K562 (cell line): ENCODE measurements around the gene ENTPD3. TPM values are rescaled to one million over a fixed set of nuclear protein-coding genes. Genes with fewer than 3 reads are reported as not detected.
A peak's percentile ranks its signal among the peaks of the same experiment; 100 is the strongest.

Experiments used
- DMBX1 ChIP-seq: fragments of 250-450 bp; sonication (Bioruptor Pico); IDR thresholded peaks from 2 replicates; pipeline ENCODE4 v1.8.0; 2022; ENCODE audit warnings: inconsistent platforms, mild to moderate bottlenecking, moderate library complexity, borderline replicate concordance
- E2F3 ChIP-seq: fragments of 250-450 bp; sonication (Bioruptor Pico); IDR thresholded peaks from 2 replicates; pipeline ENCODE4 v1.4.0; 2020; ENCODE audit warnings: mild to moderate bottlenecking
- HDAC8 ChIP-seq: fragments of 450-650 bp; IDR thresholded peaks from 2 replicates; pipeline ENCODE4 v1.6.1; 2016; ENCODE audit warnings: mild to moderate bottlenecking, missing genetic modification characterization, moderate library complexity, missing compliant biosample characterization
- MBD2 ChIP-seq: sonication (generic); IDR thresholded peaks from 2 replicates; pipeline ENCODE4 v1.6.1; 2016; ENCODE audit warnings: low read depth, borderline replicate concordance
- POLR3G ChIP-seq: IDR thresholded peaks from 2 replicates; pipeline ENCODE4 v1.6.1; 2011; ENCODE audit not compliant: insufficient read length, insufficient replicate concordance; ENCODE audit errors: extremely low read depth
- RAD21 ChIP-seq, 2 experiments: fragments of 250-450 bp in 1 of 2; fragments of 450-650 bp in 1 of 2; sonication (Bioruptor Pico) in 1 of 2; formaldehyde crosslinking in 1 of 2; IDR thresholded peaks in 1 of 2; conservative IDR thresholded peaks in 1 of 2; 2 replicates each; pipeline versions ENCODE4 v1.4.0 to v1.8.0; 2020 to 2022; ENCODE audit warnings: mild to moderate bottlenecking in 2 of 2, moderate library complexity in 1 of 2
- SMAD2 ChIP-seq: fragments of 150-350 bp; IDR thresholded peaks from 2 replicates; pipeline ENCODE4 v1.6.1; 2014; ENCODE audit warnings: low read depth, mild to moderate bottlenecking, low read length
- SMARCB1 ChIP-seq: IDR thresholded peaks from 2 replicates; pipeline ENCODE4 v1.6.1; 2011; ENCODE audit warnings: improper control_type of control experiment, low read depth; ENCODE audit not compliant: insufficient read length
- SP1 ChIP-seq: sonication (generic); formaldehyde crosslinking; IDR thresholded peaks from 2 replicates; pipeline ENCODE4 v1.8.1; 2022; ENCODE audit warnings: mild to moderate bottlenecking, missing genetic modification reagents
- STAG1 ChIP-seq: sonication (generic); formaldehyde crosslinking; IDR thresholded peaks from 2 replicates; pipeline ENCODE4 v1.5.0; 2020; ENCODE audit warnings: missing genetic modification reagents, borderline replicate concordance
- TCF7L2 ChIP-seq: fragments of 150-350 bp; IDR thresholded peaks from 2 replicates; pipeline ENCODE4 v1.6.1; 2016; ENCODE audit warnings: low read depth, mild to moderate bottlenecking, low read length, moderate library complexity
- TFAM ChIP-seq: fragments of 250-450 bp; sonication (Bioruptor Pico); conservative IDR thresholded peaks from 2 replicates; pipeline ENCODE4 v1.5.0; 2021; ENCODE audit warnings: mild to moderate bottlenecking, moderate library complexity
- TOE1 ChIP-seq, 2 experiments: fragments of 450-650 bp in 1 of 2; sonication (generic) in 1 of 2; formaldehyde crosslinking in 1 of 2; IDR thresholded peaks; 2 replicates each; pipeline versions ENCODE4 v1.7.1 to v1.8.0; 2016 to 2022; ENCODE audit warnings: borderline replicate concordance in 2 of 2, mild to moderate bottlenecking in 2 of 2, antibody characterized with exemption in 1 of 2, inconsistent platforms in 1 of 2, low read depth in 1 of 2, missing genetic modification reagents in 1 of 2, moderate library complexity in 1 of 2
- ZBTB8A ChIP-seq: fragments of 450-650 bp; IDR thresholded peaks from 2 replicates; pipeline ENCODE4 v1.6.1; 2018; ENCODE audit warnings: mild to moderate bottlenecking, moderate library complexity; ENCODE audit not compliant: partially characterized antibody
- ZNF133 ChIP-seq: fragments of 250-450 bp; sonication (Bioruptor Pico); IDR thresholded peaks from 2 replicates; pipeline ENCODE4 v1.4.0; 2020; ENCODE audit warnings: mild to moderate bottlenecking
- ZNF184 ChIP-seq: sonication (generic); formaldehyde crosslinking; IDR thresholded peaks from 2 replicates; pipeline ENCODE4 v1.5.0; 2020; ENCODE audit warnings: missing genetic modification reagents
- ZNF830 ChIP-seq: fragments of 250-450 bp; sonication (Bioruptor Pico); IDR thresholded peaks from 2 replicates; pipeline ENCODE4 v1.5.0; 2021; ENCODE audit warnings: mild to moderate bottlenecking
- polyA plus RNA-seq, 8 experiments: library from polyadenylated mRNA; depleted of rRNA in 4 of 8; stranded (reverse) in 5 of 8; unstranded in 3 of 8; fragments of >200 nt; fragmentation: Nextera tagmentation in 2 of 8; fragmentation: Illumina TruSeq in 1 of 8; extraction: Ambion mirVana in 2 of 8; extraction: Trizol in 1 of 8; gene quantifications; 2 replicates each; pipeline versions ENCODE4 v1.2.1 to v1.2.3, GENCODE V29; 2011 to 2014; ENCODE audit warnings: inconsistent platforms in 1 of 8, missing spikeins in 1 of 8
- total RNA-seq, 7 experiments: library from RNA; depleted of rRNA in 6 of 7; stranded (reverse); fragments of >200 nt in 6 of 7; fragmentation: Illumina TruSeq in 2 of 7; extraction: Trizol in 2 of 7; gene quantifications; 2 replicates each; pipeline versions ENCODE4 v1.2.1 to v1.2.3, GENCODE V29; 2011 to 2021; ENCODE audit warnings: low replicate concordance in 1 of 7
- TF ChIP-seq, protein P1 (sequence below): fragments of 200-800 bp; sonication (Bioruptor generic); IDR thresholded peaks from 2 replicates; pipeline ENCODE4 v1.6.1; 2017; ENCODE audit warnings: missing genetic modification characterization, missing compliant biosample characterization
- TF ChIP-seq, protein P2 (sequence below), 2 experiments: fragments of 450-650 bp in 1 of 2; IDR thresholded peaks; 2 replicates each; pipeline ENCODE4 v1.6.1; 2011 to 2017; ENCODE audit warnings: low read depth in 2 of 2, antibody characterized with exemption in 1 of 2, borderline replicate concordance in 1 of 2, low read length in 1 of 2, mild to moderate bottlenecking in 1 of 2, mixed read lengths in 1 of 2; ENCODE audit not compliant: control insufficient read depth in 1 of 2
- TF ChIP-seq, protein P3 (sequence below): fragments of 250-450 bp; sonication (Bioruptor Pico); IDR thresholded peaks from 2 replicates; pipeline ENCODE4 v1.5.0; 2020; ENCODE audit warnings: mild to moderate bottlenecking

ENTPD3 gene
- total and polyA plus RNA-seq, 9 of the 15 experiments (the other 6 are each of a cell fraction or from before 2014, with no cell fraction given) = 0.23 to 2.1 (median 0.58) TPM

DNA sequence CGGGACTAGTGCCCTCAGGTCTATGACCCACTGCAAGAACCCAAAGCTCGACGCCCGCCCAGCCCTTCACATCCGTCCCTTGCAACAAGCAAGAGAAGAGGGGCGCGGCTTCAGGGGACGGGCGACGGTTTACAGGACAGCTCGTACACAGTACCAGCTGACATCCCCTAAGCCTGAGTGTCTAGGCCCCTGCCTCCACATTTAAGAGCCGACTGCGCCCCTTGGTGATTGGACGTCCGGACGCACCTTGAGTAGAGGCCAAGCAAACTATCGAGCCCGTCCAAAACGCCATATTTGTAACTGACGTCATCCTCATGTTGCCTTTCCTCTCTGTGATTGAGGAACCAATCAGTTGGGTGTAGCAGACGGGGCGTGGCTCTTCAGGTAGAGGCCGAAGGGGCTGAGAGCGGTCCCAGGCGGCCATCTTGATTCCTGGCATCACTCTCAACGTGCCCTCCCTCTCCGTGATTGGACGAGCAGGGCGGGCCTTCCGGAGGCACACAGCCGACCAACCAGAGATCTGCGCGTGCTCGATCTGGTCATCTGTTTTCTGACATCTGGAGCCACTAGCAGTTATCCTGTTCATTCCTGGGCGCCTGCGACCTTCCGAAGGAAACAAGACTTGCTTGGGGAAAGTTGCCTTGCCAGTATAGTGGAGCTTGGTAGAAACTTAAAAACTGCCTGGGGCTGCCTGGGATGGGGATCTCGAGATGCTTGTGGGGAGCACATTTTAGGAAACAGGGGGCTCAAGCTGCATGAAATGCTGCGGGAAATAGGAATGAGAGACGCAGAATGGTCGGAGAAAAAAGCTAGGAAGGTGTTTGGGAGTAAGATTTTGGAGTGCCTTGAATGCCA is 66.1 kb downstream of the ENTPD3 start (continued):
- TF ChIP-seq SMAD2 (no peak), HDAC8 (tag) (0 out of 2 replicates have a peak, but pooled peaks have one; percentile 45), E2F3 (CRISPR knock-in tag) (0 out of 2 replicates have a peak, but pooled peaks have one; percentile 48), RAD21 (CRISPR knock-in tag; conservative IDR thresholded peaks at IDR 0.05 in 1 of 2, IDR thresholded peaks at IDR 0.05 in 1 of 2) (peak; percentile 39 to 55), TOE1 (IDR thresholded peaks at IDR 0.05; ENCODE audit: borderline replicate concordance) (peak; percentile 53; the same call in 1 of the 2 replicates), TOE1 (CRISPR knock-in tag; IDR thresholded peaks at IDR 0.05; ENCODE audit: borderline replicate concordance, low read depth) (peak; percentile 23; the same call in 1 of the 2 replicates), TFAM (CRISPR knock-in tag) (no peak), ZNF830 (CRISPR knock-in tag) (no peak), ZNF133 (CRISPR knock-in tag) (no peak), ZBTB8A (no peak), SMARCB1 (no peak), POLR3G (no peak), ZNF184 (CRISPR knock-in tag) (no peak), STAG1 (no peak), MBD2 (peak; percentile 90; the same call in 1 of the 2 replicates), DMBX1 (CRISPR knock-in tag) (peak; percentile 68; the same call in 1 of the 2 replicates), TCF7L2 (no peak), SP1 (CRISPR knock-in tag) (peak; percentile 96)
- TF ChIP-seq, protein P1, sequence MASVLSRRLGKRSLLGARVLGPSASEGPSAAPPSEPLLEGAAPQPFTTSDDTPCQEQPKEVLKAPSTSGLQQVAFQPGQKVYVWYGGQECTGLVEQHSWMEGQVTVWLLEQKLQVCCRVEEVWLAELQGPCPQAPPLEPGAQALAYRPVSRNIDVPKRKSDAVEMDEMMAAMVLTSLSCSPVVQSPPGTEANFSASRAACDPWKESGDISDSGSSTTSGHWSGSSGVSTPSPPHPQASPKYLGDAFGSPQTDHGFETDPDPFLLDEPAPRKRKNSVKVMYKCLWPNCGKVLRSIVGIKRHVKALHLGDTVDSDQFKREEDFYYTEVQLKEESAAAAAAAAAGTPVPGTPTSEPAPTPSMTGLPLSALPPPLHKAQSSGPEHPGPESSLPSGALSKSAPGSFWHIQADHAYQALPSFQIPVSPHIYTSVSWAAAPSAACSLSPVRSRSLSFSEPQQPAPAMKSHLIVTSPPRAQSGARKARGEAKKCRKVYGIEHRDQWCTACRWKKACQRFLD = peak; percentile 81
- TF ChIP-seq, protein P2, sequence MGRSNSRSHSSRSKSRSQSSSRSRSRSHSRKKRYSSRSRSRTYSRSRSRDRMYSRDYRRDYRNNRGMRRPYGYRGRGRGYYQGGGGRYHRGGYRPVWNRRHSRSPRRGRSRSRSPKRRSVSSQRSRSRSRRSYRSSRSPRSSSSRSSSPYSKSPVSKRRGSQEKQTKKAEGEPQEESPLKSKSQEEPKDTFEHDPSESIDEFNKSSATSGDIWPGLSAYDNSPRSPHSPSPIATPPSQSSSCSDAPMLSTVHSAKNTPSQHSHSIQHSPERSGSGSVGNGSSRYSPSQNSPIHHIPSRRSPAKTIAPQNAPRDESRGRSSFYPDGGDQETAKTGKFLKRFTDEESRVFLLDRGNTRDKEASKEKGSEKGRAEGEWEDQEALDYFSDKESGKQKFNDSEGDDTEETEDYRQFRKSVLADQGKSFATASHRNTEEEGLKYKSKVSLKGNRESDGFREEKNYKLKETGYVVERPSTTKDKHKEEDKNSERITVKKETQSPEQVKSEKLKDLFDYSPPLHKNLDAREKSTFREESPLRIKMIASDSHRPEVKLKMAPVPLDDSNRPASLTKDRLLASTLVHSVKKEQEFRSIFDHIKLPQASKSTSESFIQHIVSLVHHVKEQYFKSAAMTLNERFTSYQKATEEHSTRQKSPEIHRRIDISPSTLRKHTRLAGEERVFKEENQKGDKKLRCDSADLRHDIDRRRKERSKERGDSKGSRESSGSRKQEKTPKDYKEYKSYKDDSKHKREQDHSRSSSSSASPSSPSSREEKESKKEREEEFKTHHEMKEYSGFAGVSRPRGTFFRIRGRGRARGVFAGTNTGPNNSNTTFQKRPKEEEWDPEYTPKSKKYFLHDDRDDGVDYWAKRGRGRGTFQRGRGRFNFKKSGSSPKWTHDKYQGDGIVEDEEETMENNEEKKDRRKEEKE (IDR thresholded peaks at IDR 0.05; ENCODE audit: borderline replicate concordance in 1 of 2, control insufficient read depth in 1 of 2, low read depth in 2 of 2, low read length in 1 of 2) = no peak
- TF ChIP-seq, protein P3, sequence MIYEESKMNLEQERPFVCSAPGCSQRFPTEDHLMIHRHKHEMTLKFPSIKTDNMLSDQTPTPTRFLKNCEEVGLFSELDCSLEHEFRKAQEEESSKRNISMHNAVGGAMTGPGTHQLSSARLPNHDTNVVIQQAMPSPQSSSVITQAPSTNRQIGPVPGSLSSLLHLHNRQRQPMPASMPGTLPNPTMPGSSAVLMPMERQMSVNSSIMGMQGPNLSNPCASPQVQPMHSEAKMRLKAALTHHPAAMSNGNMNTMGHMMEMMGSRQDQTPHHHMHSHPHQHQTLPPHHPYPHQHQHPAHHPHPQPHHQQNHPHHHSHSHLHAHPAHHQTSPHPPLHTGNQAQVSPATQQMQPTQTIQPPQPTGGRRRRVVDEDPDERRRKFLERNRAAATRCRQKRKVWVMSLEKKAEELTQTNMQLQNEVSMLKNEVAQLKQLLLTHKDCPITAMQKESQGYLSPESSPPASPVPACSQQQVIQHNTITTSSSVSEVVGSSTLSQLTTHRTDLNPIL (CRISPR knock-in tag) = no peak
